NCI-H510A treated with DMSO at 0.1 percent for 48 hours (cell line): ENCODE measurements around the gene PDLIM4.
A peak's percentile ranks its signal among the peaks of the same experiment; 100 is the strongest.

ENCODE experiments used
- DNase-seq: peaks from one replicate; lab custom pipeline; 2025; lab: John Stamatoyannopoulos, UW

Gene PDLIM4

GRCh38 chr5:132283423-132284043 is 26.0 kb downstream of the PDLIM4 start:
- DNase-seq: peak; percentile 10

DNA sequence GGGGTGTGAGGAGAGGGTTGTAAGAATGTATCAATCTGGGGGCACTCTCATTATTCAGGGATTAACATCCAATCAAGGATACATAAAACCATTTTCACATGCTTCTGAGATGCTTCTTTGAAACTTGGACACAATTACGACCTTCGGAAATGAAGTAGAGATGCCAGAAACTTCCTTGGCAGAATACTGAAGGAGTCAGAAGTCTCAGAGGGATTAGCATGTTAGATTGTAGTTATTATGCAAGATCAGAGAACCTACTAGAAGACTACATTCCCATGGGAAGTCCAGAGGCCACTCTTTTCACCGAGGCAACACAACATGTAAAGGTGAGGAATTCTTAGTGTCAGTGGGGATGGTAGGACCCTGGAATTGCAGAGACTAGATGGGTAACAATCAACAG is 31.6 kb downstream of the PDLIM4 start:
- no peak for DNase-seq

DNA sequence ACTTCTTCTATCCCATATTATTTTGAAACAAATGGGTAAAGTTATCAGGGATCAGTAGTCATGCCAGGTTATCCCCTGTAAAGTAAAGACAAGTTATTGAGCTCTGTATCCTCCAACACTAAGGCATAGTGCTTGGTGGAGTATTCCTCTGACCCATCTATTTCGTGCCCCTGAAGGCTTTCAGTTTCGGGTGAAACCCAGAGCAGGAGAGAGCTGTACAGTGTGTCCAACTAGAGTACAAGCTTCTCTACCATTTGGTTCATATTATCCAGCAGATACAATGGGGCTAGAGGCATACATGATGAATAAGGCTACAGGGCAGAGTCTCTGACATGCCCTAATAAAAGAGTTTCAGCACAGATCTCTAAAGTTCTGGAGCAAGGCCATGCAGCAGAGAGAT is 33.5 kb downstream of the PDLIM4 start:
- DNase-seq: no peak

GRCh38 chr5:132293066-132293991 is 35.8 kb downstream of the PDLIM4 start:
- peak; percentile 83 for DNase-seq

- DNase-seq: peak; percentile 51
Measured at GRCh38 chr5:132293992-132294727, 36.7 kb downstream of the PDLIM4 start, which contains the start of gene SLC22A4. TSS of gene SLC22A4 (plus strand) at chr5:132294394. CDS start at chr5:132294617, 223 bp downstream.

DNA sequence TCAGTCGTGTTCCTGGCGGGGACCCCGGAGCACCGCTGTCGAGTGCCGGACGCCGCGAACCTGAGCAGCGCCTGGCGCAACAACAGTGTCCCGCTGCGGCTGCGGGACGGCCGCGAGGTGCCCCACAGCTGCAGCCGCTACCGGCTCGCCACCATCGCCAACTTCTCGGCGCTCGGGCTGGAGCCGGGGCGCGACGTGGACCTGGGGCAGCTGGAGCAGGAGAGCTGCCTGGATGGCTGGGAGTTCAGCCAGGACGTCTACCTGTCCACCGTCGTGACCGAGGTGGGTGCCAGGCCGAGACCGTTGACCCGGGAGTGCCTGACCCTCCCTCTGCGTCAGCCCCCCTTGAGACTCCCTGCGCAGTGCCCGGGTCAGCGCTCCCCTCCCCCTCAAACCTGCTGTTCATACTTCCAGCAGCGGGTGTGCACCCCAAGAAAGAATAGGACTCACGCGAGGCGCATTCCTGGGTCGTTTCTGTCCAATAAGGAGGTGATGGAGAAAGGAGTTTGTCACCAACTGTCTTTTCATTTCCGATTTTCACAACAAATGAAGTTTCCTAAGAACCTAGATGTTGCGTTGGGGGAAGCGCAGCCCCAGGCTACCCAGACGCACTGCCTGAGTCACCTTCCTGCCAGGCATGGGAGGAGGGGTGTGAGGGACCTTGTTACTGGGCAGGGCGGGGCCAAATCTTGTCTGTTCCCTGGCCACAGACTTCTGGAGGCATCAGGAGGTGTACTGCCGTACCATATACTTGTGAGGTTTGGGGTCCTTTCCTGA is 37.4 kb downstream of the PDLIM4 start:
- peak; percentile 1 for DNase-seq

- DNase-seq: no peak
Measured at GRCh38 chr5:132295505-132296411, 38.3 kb downstream of the PDLIM4 start.

- no peak for DNase-seq
Measured at GRCh38 chr5:132296412-132297016, 39.0 kb downstream of the PDLIM4 start.

DNA sequence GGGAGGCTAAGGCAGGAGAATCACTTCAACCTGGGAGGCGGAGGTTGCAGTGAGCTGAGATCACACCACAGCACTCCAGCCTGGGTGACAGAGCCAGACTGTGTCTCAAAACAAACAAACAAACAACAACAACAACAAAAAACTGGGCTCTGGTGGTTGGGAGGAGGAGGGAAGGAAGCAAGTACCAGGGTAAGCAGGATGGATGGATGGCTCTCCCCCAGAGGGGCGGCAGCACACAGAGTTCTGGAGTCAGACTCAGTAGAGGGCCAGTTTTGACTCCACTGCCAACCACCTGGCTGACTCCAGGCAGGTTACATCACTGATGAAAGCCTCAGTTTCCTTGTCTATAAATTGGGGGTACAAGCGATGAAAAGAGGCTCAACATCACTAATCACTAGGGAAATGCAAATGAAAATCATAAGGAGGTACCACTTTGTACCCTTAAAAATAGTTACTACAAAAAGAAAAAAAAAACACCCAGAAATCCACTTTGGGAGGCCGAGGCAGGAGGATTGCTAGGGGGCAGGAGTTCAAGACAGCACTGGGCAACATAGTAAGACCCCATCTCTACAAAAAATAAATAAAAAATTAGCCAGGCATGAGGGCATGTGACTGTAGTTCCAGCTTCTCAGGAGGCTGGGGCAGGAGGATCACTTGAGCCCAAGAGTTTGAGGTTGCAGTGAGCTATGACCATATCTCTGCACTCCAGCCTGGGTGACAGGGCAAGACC is 39.9 kb downstream of the PDLIM4 start:
- no peak for DNase-seq

GRCh38 chr5:132298298-132299212 is 41.1 kb downstream of the PDLIM4 start:
- DNase-seq: no peak

DNA sequence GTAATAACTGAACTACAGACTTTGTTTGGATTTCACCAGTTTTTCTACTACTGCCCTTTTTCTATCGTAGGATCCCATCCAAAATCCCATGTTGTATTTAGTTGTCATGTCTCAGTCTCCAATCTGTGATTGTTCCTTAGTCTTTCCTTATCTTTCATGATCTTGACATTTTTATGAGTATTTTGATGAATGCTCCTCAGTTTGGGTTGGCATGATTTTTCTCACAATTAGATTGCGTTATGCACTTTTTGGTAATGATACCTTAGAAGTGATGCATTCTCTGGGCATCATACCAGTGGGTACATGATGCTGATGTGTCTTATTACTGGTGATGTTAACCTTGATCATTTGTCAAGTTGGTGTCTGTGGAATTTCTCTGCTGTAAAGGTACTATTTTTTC is 42.4 kb downstream of the PDLIM4 start:
- no peak for DNase-seq

- DNase-seq: no peak
Measured at GRCh38 chr5:132300577-132301343, 43.3 kb downstream of the PDLIM4 start.

GRCh38 chr5:132301344-132302271 is 44.1 kb downstream of the PDLIM4 start:
- no peak for DNase-seq

DNA sequence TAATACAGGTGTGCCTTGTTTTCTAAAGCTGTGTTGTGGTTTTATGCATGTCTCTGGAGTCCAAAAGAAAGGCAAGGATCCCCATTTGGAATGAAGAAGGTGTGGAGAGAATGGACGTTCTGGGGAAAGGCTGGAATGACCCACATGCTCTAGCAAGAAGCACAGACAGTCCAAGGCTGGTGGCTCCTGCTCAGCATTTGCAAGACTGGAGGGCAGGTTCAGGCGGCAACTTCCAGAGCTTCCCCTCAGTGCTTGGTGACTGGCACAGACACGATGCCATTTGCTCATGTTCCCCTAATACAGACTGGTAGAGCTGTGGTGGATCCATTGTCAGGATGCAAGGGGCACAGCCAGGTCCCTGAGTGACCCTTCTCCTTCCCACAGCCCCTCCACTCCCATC is 44.9 kb downstream of the PDLIM4 start:
- DNase-seq: no peak

- no peak for DNase-seq
Measured at GRCh38 chr5:132303589-132303988, 46.1 kb downstream of the PDLIM4 start.

DNA sequence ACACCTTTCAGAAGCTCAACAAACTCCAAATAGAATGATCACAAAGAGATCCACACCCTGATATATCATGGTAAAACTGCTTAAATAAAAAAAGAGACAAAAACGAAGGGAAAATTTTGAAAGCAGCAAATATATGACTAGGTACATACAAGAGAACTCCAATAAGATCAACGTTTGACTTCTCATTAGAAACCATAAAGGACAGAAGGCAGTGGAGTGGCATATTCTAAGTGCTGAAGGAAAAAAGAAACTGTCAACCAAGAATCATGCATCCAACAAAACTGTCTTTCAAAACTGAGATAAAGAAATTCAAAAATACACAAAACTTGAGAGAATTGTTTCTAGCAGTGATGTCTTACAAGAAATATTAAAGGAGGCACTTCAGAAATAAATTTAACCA is 47.9 kb downstream of the PDLIM4 start:
- DNase-seq: no peak

GRCh38 chr5:132308701-132309100 is 51.2 kb downstream of the PDLIM4 start:
- no peak for DNase-seq
